ENCODE data around the gene USP25.

DNA sequence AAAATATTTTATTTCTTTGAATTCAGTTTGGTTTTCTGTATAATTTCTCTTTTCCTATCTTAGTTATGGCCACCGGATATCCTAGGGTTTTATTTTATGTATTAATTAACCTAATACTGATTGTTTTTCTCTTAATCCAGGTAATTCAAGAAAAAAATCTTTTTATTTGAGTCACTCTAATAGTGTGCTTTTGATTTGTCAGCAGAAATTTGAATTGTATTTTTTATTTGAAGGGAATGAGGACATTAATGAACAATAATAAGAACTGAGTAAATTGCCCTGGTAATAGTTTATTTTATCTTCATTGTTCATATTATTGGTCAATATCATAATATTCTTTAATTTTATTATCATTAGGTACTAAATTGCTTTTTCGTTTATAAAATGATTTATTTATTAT is 120.1 kb downstream of the USP25 start:
- TF ChIP-seq EZH2 (IDR thresholded peaks at IDR 0.05) (no peak), POLR2AphosphoS5 (IDR thresholded peaks at IDR 0.05; ENCODE audit: borderline replicate concordance, low read depth, low read length) (no peak)
